Ramos (cell line): ENCODE measurements around the gene CEP43.

ENCODE experiments used
- in situ Hi-C: fragments of 300-500 bp; cut with MboI; formaldehyde crosslinking; loops from one replicate; pipeline ENCODE4 v1.14.3; 2022; ENCODE audit warnings: low sequenced_read_pairs; ENCODE audit not compliant: unreplicated experiment

Gene CEP43

DNA sequence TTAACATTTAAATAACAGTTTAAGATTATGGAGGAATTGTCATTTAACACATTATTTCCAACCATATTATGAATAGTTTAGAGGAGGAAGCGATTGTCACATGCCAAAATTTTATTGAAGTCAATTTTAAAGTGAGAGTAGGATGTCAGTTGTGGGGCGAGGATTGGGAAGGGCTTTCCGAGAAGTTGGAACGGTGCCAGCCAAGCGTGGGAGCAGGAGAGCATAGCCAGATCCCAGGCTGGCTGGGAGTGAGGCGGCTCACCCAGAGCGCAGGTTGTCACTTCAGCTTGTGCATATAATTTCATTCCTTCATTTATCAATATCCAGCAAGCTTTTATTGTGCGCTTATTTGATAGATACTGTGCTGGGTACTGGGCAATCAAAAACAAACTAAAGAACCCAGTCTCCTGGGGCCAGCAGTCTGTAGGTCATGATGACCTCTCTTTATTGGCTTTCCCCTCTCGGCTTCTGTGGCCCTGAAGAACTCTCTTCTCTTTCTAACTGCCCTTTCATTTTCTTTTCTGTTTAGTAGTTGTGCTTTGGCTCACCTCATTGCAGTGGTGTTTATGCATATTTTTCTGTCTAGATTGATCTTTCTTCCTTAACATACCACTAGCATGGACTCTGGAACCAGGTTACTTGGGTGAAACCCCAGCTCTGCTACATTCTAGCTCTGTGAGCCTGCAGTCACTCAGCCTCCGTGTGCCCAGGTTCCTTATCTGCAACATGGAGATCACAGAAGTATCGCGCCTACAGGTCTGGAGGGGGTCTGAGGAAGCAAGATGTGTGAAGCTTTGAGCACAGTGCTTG is 6.4 kb downstream of the CEP43 start:
- in situ Hi-C loops = loop anchor here (10.0 kb wide), 1 partner anchor 129 kb away; no protein-coding TSS in a partner anchor

DNA sequence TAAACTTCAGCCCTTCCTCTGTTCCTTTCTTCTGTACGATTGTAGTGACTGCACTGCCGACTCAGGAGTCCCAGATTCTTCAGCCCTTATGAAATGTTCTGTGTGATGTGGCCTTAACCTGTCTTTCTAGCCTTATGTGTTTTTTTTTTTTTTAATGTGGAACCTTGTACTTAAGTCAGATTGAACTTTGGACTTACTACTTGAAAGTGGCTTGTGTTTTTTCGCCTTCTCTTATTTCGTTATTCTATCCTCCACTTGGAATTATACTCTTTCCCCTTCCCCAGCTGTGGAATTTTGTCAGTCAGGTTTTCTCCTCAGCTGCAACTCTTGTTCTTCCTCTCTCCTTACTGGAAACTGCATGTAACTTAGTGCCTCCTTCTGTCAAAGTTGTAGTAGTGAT is 8.8 kb downstream of the CEP43 start:
- in situ Hi-C loops = loop anchor here (10.0 kb wide), 1 partner anchor 127 kb away; no protein-coding TSS in a partner anchor

DNA sequence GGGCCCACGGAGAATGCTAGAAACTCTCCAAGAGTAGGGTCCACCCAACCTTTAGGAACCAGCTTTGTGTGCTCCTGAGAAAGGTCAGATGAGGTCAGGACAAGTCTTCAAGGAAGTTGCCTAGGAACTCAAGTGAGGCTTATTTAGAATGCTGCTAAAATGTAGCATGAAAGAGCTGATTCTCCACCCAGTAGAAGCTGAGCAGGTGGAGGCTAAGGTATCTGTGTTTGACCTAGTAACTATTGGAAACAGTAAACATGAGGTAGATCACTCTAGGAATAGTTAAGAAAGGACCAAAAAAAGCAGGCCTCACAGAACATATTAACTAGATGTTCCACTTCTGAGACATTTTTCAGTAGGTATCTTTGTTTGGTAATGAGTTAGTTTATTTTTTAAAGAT is 13.9 kb downstream of the CEP43 start:
- in situ Hi-C loops = no loop called here

DNA sequence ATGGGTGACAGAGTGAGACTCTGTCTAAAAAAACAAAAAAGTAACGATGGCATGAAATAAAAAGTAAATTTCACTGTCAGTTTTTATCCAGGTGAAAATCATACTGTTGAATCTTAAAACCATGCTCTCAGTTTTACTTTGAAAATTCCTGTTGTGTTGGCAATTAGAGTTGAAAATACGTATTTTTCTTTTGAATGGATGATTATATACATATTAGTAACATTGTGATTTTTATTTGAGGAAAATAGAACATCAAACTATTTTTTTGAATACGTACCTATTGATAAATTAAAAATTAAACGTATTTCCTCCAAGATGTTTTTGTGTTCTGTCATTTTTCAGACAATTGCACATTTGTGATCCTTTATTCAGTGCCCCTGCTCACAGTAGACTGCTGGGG is 14.7 kb downstream of the CEP43 start:
- in situ Hi-C loops = no loop called here

DNA sequence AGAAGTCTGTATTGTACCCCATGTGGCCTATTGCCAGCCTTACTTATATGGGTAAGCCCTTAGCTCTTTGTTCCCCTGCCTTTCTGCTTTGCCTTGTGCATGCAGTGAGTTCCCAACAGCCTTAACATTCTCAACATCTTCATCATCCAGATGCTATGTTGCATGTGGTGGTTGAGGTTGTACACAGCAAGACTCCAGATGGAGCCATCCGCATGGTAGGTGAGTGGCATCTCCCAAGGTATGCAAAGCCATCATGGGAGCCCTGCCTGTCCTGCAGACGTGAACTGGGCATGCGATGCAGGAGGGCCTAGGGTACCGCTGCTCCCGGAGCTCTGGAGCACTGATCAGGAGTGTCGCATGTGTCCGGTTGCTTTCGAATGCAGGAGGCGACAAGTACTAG is 16.1 kb downstream of the CEP43 start:
- in situ Hi-C loops = no loop called here

GRCh38 chr6:167020206-167020605 is 21.0 kb downstream of the CEP43 start:
- in situ Hi-C loops = no loop called here

- in situ Hi-C loops = no loop called here
These were observed 28.1 kb downstream of the CEP43 start for GRCh38 chr6:167027308-167027707.

- in situ Hi-C loops = no loop called here
These were observed 28.6 kb downstream of the CEP43 start for GRCh38 chr6:167027772-167028171.

DNA sequence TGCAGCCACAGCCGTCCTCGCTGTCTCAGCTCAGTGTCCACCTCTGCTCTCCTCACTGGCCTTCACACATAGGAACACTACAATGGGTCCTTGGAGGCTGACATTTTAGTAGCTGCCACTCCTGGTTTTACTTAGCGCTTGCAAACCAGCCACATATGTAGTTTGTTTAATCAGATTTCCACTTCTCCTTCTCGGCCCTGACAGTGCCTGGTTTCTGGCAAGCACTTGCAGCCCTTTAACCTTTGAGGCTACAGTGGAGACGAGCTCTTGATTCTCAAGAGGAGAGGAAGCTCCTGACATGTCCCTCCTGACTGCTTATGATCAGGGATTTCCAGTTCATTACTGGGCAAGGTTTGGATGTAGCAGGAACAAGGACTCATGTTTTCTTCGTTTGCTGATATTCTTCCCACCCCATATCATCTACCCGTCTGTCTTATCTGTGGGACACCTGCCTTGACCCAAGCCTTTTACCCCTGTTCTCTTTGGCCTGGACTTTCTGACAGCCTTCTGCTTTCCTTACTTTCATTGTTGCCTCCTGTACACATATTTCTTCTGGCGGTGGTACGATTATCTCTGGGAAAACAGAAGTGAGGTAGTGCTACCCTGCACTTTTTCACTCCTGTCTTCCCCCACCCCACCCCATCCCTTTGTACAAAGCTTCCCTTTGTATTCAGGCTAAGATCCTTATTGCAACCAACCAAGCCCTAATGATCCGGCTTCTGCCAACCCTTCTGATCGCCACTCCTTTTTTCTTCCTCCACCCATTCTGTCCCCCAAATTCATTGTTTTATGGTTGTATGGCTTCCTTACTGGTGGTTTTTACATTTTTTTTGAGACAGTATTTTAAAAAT is 31.2 kb downstream of the CEP43 start:
- in situ Hi-C loops = no loop called here

- in situ Hi-C loops = no loop called here
These were observed 32.0 kb downstream of the CEP43 start for GRCh38 chr6:167031082-167031709.

DNA sequence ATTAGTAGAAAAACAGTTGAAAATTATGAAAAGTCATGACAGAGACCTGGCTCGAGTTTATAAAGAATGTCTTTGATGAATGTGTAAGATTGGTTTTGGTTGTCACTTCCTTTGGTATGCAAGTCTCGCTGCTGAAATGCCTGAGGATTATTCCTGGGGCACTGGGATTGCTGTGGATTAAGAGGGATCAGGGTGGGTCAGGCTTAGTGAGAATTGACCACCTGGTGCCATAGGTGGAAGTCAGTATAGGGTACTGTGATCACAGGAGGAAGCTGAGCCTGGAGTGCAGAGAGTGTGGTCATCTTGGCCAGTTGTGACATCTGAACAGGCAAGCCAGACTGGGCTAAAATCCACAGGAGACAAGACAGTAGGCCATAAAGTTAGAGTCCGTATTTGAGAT is 34.9 kb downstream of the CEP43 start:
- in situ Hi-C loops = no loop called here

- in situ Hi-C loops = no loop called here
These were observed 38.6 kb downstream of the CEP43 start for GRCh38 chr6:167037762-167038161.

- in situ Hi-C loops = no loop called here
These were observed 45.5 kb downstream of the CEP43 start for GRCh38 chr6:167044696-167045095.

- in situ Hi-C loops = no loop called here
These were observed 46.8 kb downstream of the CEP43 start for GRCh38 chr6:167045828-167046580.

DNA sequence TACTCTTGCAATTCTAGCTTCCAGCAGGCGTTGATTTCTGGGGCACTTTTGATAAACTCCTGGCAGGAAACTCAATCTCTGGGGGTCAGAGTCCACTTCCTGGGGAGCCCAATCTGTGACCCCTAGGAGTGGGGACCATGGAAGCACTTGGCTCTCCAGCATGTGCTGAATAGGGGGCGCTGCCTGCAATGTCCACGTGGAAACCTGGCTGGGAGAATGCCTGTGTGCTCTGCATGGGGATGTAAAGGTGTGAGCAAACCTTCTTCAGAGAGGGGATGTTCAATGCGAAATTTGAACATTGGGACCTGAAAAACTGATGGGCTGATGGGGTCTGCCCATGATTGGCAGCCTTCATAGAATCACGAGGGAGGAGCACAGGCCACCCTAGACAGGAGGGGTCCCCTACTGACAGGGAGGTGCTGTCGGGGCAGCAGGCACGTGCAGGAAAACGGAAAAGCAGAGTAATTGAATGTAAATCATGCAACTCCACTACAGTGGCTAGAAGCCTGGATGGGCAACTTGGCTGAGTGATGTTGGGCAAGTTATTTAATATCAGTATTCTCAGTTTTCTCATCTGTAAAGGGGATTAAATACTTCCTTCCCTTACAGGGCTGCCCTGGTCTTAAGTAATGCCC is 47.8 kb downstream of the CEP43 start:
- in situ Hi-C loops = no loop called here

- in situ Hi-C loops = no loop called here
These were observed 48.4 kb downstream of the CEP43 start for GRCh38 chr6:167047554-167047953.
